Trophoblast cell (in vitro differentiated cells and primary cell): ENCODE results near the gene DCXR.
A peak's percentile ranks its signal among the peaks of the same experiment; 100 is the strongest.

Experiments
- DNase-seq, 2 donors: peaks; one replicate each; pipeline ENCODE4 v3.0.0-alpha.2; 2016
- H2AFZ ChIP-seq: 2 replicates; pipeline ENCODE4 v1.6.1; 2013; ENCODE audit warnings: low read length, moderate library complexity, mild to moderate bottlenecking; ENCODE audit not compliant: insufficient read depth, poor library complexity
- H2AK5ac ChIP-seq: 2 replicates; pipeline ENCODE4 v1.6.1; 2013; ENCODE audit warnings: mild to moderate bottlenecking, low read length
- H2BK120ac ChIP-seq: 2 replicates; pipeline ENCODE4 v1.6.1; 2013; ENCODE audit warnings: low read length, mild to moderate bottlenecking, moderate library complexity; ENCODE audit not compliant: insufficient read depth, poor library complexity
- H2BK12ac ChIP-seq: 2 replicates; pipeline ENCODE4 v1.6.1; 2013; ENCODE audit warnings: mild to moderate bottlenecking, low read length, moderate library complexity
- H2BK5ac ChIP-seq: 2 replicates; pipeline ENCODE4 v1.6.1; 2013; ENCODE audit warnings: low read length, low read depth, moderate library complexity, mild to moderate bottlenecking; ENCODE audit not compliant: poor library complexity
- H3K14ac ChIP-seq: 2 replicates; pipeline ENCODE4 v1.6.1; 2013; ENCODE audit warnings: mild to moderate bottlenecking, low read length
- H3K18ac ChIP-seq: 2 replicates; pipeline ENCODE4 v1.6.1; 2013; ENCODE audit warnings: mild to moderate bottlenecking, low read length
- H3K23ac ChIP-seq: 2 replicates; pipeline ENCODE4 v1.6.1; 2013; ENCODE audit warnings: low read length
- H3K27ac ChIP-seq: 2 replicates; pipeline ENCODE4 v1.5.1; 2013; ENCODE audit warnings: low read depth, mild to moderate bottlenecking, inconsistent platforms, low read length, moderate library complexity
- H3K27me3 ChIP-seq: 2 replicates; pipeline ENCODE4 v1.6.1; 2013; ENCODE audit warnings: inconsistent platforms, mild to moderate bottlenecking, low read length, moderate library complexity; ENCODE audit not compliant: insufficient read depth
- H3K36me3 ChIP-seq, 2 experiments: 1 replicate in 1 of 2; 2 replicates in 1 of 2; pipeline ENCODE4 v1.6.1; 2013; ENCODE audit warnings: low read length in 2 of 2, mild to moderate bottlenecking in 2 of 2, moderate library complexity in 1 of 2; ENCODE audit not compliant: insufficient read depth in 2 of 2, control insufficient read depth in 1 of 2
- H3K4ac ChIP-seq: 2 replicates; pipeline ENCODE4 v1.6.1; 2013; ENCODE audit warnings: low read depth, mild to moderate bottlenecking, low read length, moderate library complexity
- H3K4me1 ChIP-seq, 2 experiments: 1 replicate in 1 of 2; 2 replicates in 1 of 2; pipeline ENCODE4 v1.6.1; 2013; ENCODE audit warnings: low read length in 2 of 2, mild to moderate bottlenecking in 2 of 2, moderate library complexity in 1 of 2; ENCODE audit not compliant: insufficient read depth in 2 of 2, control insufficient read depth in 1 of 2
- H3K4me2 ChIP-seq: 2 replicates; pipeline ENCODE4 v1.6.1; 2013; ENCODE audit warnings: inconsistent platforms, mild to moderate bottlenecking, low read length, moderate library complexity
- H3K4me3 ChIP-seq: 2 replicates; pipeline ENCODE4 v1.5.1; 2013; ENCODE audit warnings: mild to moderate bottlenecking, low read depth, low read length, inconsistent platforms
- H3K79me1 ChIP-seq: one replicate; pipeline ENCODE4 v1.6.1; 2013; ENCODE audit warnings: low read length
- H3K79me2 ChIP-seq: 2 replicates; pipeline ENCODE4 v1.6.1; 2013; ENCODE audit warnings: low read length, mild to moderate bottlenecking; ENCODE audit not compliant: control insufficient read depth, insufficient read depth, poor library complexity
- H3K9ac ChIP-seq: 2 replicates; pipeline ENCODE4 v1.6.1; 2013; ENCODE audit warnings: mild to moderate bottlenecking, low read length
- H3K9me3 ChIP-seq: 2 replicates; pipeline ENCODE4 v1.6.1; 2013; ENCODE audit warnings: low read depth, mild to moderate bottlenecking, control low read depth, inconsistent platforms, low read length; ENCODE audit not compliant: insufficient read depth
- H4K12ac ChIP-seq: 2 replicates; pipeline ENCODE4 v1.6.1; 2013; ENCODE audit warnings: low read depth, mild to moderate bottlenecking, low read length, moderate library complexity
- H4K8ac ChIP-seq: 2 replicates; pipeline ENCODE4 v1.6.1; 2013; ENCODE audit warnings: low read depth, mild to moderate bottlenecking, low read length, moderate library complexity
- H4K91ac ChIP-seq: one replicate; pipeline ENCODE4 v1.6.1; 2013; ENCODE audit warnings: low read depth, mild to moderate bottlenecking, low read length, moderate library complexity
- WGBS: extraction: QIAGEN DNeasy Blood & Tissue Kit; methylation state at CpG from one replicate; pipeline ENCODE4 v1.1.7; 2013; ENCODE audit warnings: missing lambda C conversion rate; ENCODE audit not compliant: insufficient read length, insufficient coverage; ENCODE audit errors: extremely low coverage; 5-methylcytosine and 5-hydroxymethylcytosine counted together

The DCXR gene

GRCh38 chr17:82009413-82009812 is 28.1 kb downstream of the DCXR start:
- H3K4me2 ChIP-seq, result no peak overlapping the region
- no peak overlapping the region for H4K12ac ChIP-seq
- no peak overlapping the region for H3K9ac ChIP-seq
- no peak overlapping the region for H2BK12ac ChIP-seq
- no peak overlapping the region for H3K27ac ChIP-seq
- H3K9me3 ChIP-seq, result peaks cover 5% of the 10 kb centered on the region
- H3K36me3 ChIP-seq, result peaks cover 6 to 9% of the 10 kb centered on the region in 2 experiments
- no peak overlapping the region for H3K18ac ChIP-seq
- no peak overlapping the region for H3K4ac ChIP-seq
- DNase-seq, result no peak
- H3K23ac ChIP-seq, result no peak overlapping the region
- no peak overlapping the region for H3K4me3 ChIP-seq
- H4K91ac ChIP-seq, result no peak overlapping the region
- no peak overlapping the region for H3K14ac ChIP-seq
- H2BK5ac ChIP-seq, result no peak overlapping the region
- H3K79me1 ChIP-seq, result peaks cover 27% of the 10 kb centered on the region
- H2AK5ac ChIP-seq, result no peak overlapping the region
- no peak overlapping the region for H2AFZ ChIP-seq
- peaks cover 31 to 39% of the 10 kb centered on the region in 2 experiments for H3K4me1 ChIP-seq
- peaks cover 4% of the 10 kb centered on the region for H3K79me2 ChIP-seq
- no peaks in the 10 kb centered on the region for H3K27me3 ChIP-seq
- no peak overlapping the region for H2BK120ac ChIP-seq
- H4K8ac ChIP-seq, result no peak overlapping the region
- WGBS, result no CpG with 5 or more reads among the region's 15 CpGs

- H3K79me2 ChIP-seq, result peaks cover 8% of the 10 kb centered on the region
These were observed 28.5 kb downstream of the DCXR start for GRCh38 chr17:82008941-82009405.

DNA sequence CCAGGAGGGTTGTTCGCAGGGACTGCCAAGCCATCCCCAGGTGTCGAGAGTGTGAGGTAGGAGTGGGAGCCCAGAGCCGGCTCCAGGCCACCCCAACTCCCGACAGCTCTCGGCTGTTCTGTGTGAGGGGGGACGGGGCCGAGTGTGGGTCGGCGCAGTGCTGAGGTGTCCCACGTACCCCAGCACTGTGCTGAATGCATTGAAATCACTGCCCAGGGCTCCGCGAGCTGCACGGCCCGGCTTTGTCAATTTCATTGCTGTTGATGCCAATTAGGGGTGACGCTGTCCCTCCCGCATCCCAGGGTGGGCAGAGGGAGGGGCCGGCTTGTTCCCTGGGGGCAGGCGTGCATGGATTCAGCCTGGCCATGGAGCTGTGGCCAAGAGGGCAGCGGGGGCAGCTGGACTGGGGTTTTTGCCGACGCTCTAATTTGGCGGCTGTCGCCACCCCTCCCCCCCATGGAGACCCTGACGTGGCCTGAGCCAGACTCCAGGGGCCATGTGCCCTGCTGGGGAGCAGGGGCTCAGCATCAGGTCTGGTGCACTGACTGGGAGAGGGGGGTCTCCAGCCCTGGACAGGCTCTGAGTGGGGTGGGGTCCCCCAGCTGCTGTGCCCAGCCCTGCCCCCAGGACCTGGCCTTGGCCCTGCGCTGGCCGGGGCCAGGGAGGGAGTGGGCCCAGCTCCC is 29.1 kb downstream of the DCXR start:
- Histone ChIP-seq H3K4me3 (no peak overlapping the region), H4K91ac (peak overlapping the region; percentile 14), H3K9me3 (peaks cover 5% of the 10 kb centered on the region), H4K8ac (no peak overlapping the region), H3K4me2 (no peak overlapping the region), H3K14ac (no peak overlapping the region), H2BK12ac (peak overlapping the region; percentile 5), H2AK5ac (peak overlapping the region; percentile 44), H3K79me2 (peaks cover 8% of the 10 kb centered on the region), H3K79me1 (peaks cover 31% of the 10 kb centered on the region), H3K36me3 (peaks cover 3 to 9% of the 10 kb centered on the region in 2 experiments), H3K4me1 (peaks cover 34 to 43% of the 10 kb centered on the region in 2 experiments), H2BK120ac (no peak overlapping the region), H3K4ac (no peak overlapping the region), H3K27ac (no peak overlapping the region), H2BK5ac (no peak overlapping the region), H3K9ac (no peak overlapping the region), H3K18ac (peak overlapping the region; percentile 25), H4K12ac (no peak overlapping the region), H3K27me3 (no peaks in the 10 kb centered on the region), H2AFZ (no peak overlapping the region), H3K23ac (no peak overlapping the region)
- DNase-seq, result no peak
- no CpG with 5 or more reads among the region's 26 CpGs for WGBS

More at GRCh38 chr17:82008941-82009405, 28.5 kb downstream of the DCXR start:
- no peak overlapping the region for H3K4me2 ChIP-seq
- no CpG with 5 or more reads among the region's 28 CpGs for WGBS
- H3K18ac ChIP-seq, result no peak overlapping the region
- H3K27me3 ChIP-seq, result no peaks in the 10 kb centered on the region
- H2AK5ac ChIP-seq, result no peak overlapping the region
- no peak overlapping the region for H3K4ac ChIP-seq
- no peak overlapping the region for H2BK12ac ChIP-seq
- H3K36me3 ChIP-seq, result peaks cover 3 to 9% of the 10 kb centered on the region in 2 experiments
- H3K4me3 ChIP-seq, result no peak overlapping the region
- no peak overlapping the region for H2BK120ac ChIP-seq
- H3K14ac ChIP-seq, result no peak overlapping the region
- H4K12ac ChIP-seq, result no peak overlapping the region
- H3K23ac ChIP-seq, result no peak overlapping the region
- no peak for DNase-seq
- H3K4me1 ChIP-seq, result peaks cover 36 to 43% of the 10 kb centered on the region in 2 experiments
- H3K79me1 ChIP-seq, result peaks cover 31% of the 10 kb centered on the region
- no peak overlapping the region for H2AFZ ChIP-seq
- no peak overlapping the region for H2BK5ac ChIP-seq
- H4K91ac ChIP-seq, result peak overlapping the region; percentile 14
- no peak overlapping the region for H3K9ac ChIP-seq
- H3K27ac ChIP-seq, result no peak overlapping the region
- peaks cover 5% of the 10 kb centered on the region for H3K9me3 ChIP-seq
- no peak overlapping the region for H4K8ac ChIP-seq

GRCh38 chr17:82007495-82008257 is 29.8 kb downstream of the DCXR start:
- H4K12ac ChIP-seq, result no peak overlapping the region
- no peak overlapping the region for H2BK5ac ChIP-seq
- peaks cover 8% of the 10 kb centered on the region for H3K79me2 ChIP-seq
- H3K79me1 ChIP-seq, result peaks cover 34% of the 10 kb centered on the region
- H3K4ac ChIP-seq, result no peak overlapping the region
- no peak overlapping the region for H3K4me2 ChIP-seq
- H4K8ac ChIP-seq, result no peak overlapping the region
- H3K23ac ChIP-seq, result no peak overlapping the region
- no peak overlapping the region for H3K27ac ChIP-seq
- no peak overlapping the region for H2AFZ ChIP-seq
- peak overlapping the region; percentile 58 for H4K91ac ChIP-seq
- peak overlapping the region; percentile 25 for H3K18ac ChIP-seq
- peaks cover 5% of the 10 kb centered on the region for H3K9me3 ChIP-seq
- H3K27me3 ChIP-seq, result no peaks in the 10 kb centered on the region
- H2AK5ac ChIP-seq, result peak overlapping the region; percentile 34
- no peak overlapping the region for H2BK120ac ChIP-seq
- peak; percentile 78 to 86 for DNase-seq
- H3K4me1 ChIP-seq, result peaks cover 35 to 44% of the 10 kb centered on the region in 2 experiments
- H3K14ac ChIP-seq, result peak overlapping the region; percentile 16
- H3K4me3 ChIP-seq, result no peak overlapping the region
- peak overlapping the region; percentile 5 for H2BK12ac ChIP-seq
- H3K9ac ChIP-seq, result peak overlapping the region; percentile 20
- peaks cover 3 to 9% of the 10 kb centered on the region in 2 experiments for H3K36me3 ChIP-seq
- no CpG with 5 or more reads among the region's 30 CpGs for WGBS
